ENCODE data around the gene STAG2. TPM values are rescaled to one million over a fixed set of nuclear protein-coding genes. Genes with fewer than 3 reads are reported as not detected.

STAG2 gene
- total and polyA plus RNA-seq, 2 donors (not counting 3 experiments of a cell fraction or from before 2014, with no cell fraction given), result 12.7 to 55.9 TPM

- H3K4me1 ChIP-seq (ENCODE audit: control insufficient read depth, extremely low read depth, insufficient read depth, low read length), result peaks cover 7% of the 10 kb centered on the region
- BruUV-seq (replicated peaks), result no TSS peak
- no peak overlapping the region for H3K4me3 ChIP-seq (replicated peaks in 1 of 3; ENCODE audit: insufficient read depth in 1 of 3, low read depth in 1 of 3, low read length in 3 of 3)
- intact Hi-C loops (cut with micrococcal nuclease), result no loop called here
- POLR2A ChIA-PET, result no interaction called here
- H4K20me1 ChIP-seq (replicated peaks; ENCODE audit: control insufficient read depth, extremely low read depth, insufficient read depth, low read length), result peaks cover 5% of the 10 kb centered on the region
- dilution Hi-C loops (cut with MboI; ENCODE audit: extremely low pct_ligation_motif_present, low sequenced_read_pairs), result no loop called here
- CTCF ChIA-PET, result no interaction called here
- H3K9me3 ChIP-seq (replicated peaks; ENCODE audit: control insufficient read depth, insufficient read depth, low read length), result no peaks in the 10 kb centered on the region
- no peak overlapping the region for H3K4me2 ChIP-seq (ENCODE audit: insufficient read depth, low read length)
- TF ChIP-seq JUN (IDR thresholded peaks at IDR 0.05; ENCODE audit: borderline replicate concordance, insufficient read depth, insufficient read length, low read depth) (no peak), GATA2 (IDR thresholded peaks at IDR 0.05; ENCODE audit: insufficient read depth, insufficient read length, low read depth, low read length) (no peak), POLR2A (IDR thresholded peaks at IDR 0.05; ENCODE audit: low read depth, low read length) (no peak), EZH2 (IDR thresholded peaks at IDR 0.05; ENCODE audit: borderline replicate concordance, low read depth, low read length, severe bottlenecking) (no peak), MYC (IDR thresholded peaks at IDR 0.05; ENCODE audit: low read depth, low read length) (no peak), FOS (IDR thresholded peaks at IDR 0.05; ENCODE audit: borderline replicate concordance, insufficient read depth, low read length) (no peak), POLR2AphosphoS5 (IDR thresholded peaks at IDR 0.05; ENCODE audit: insufficient read depth, low read depth, low read length) (no peak)
- TF ChIP-seq, protein P1, sequence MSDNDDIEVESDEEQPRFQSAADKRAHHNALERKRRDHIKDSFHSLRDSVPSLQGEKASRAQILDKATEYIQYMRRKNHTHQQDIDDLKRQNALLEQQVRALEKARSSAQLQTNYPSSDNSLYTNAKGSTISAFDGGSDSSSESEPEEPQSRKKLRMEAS (IDR thresholded peaks at IDR 0.05; ENCODE audit: insufficient read depth, insufficient read length), result no peak
- TF ChIP-seq, protein P2, sequence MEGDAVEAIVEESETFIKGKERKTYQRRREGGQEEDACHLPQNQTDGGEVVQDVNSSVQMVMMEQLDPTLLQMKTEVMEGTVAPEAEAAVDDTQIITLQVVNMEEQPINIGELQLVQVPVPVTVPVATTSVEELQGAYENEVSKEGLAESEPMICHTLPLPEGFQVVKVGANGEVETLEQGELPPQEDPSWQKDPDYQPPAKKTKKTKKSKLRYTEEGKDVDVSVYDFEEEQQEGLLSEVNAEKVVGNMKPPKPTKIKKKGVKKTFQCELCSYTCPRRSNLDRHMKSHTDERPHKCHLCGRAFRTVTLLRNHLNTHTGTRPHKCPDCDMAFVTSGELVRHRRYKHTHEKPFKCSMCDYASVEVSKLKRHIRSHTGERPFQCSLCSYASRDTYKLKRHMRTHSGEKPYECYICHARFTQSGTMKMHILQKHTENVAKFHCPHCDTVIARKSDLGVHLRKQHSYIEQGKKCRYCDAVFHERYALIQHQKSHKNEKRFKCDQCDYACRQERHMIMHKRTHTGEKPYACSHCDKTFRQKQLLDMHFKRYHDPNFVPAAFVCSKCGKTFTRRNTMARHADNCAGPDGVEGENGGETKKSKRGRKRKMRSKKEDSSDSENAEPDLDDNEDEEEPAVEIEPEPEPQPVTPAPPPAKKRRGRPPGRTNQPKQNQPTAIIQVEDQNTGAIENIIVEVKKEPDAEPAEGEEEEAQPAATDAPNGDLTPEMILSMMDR (IDR thresholded peaks at IDR 0.05; ENCODE audit: extremely low read depth in 1 of 2, insufficient read depth in 1 of 2, low read depth in 1 of 2, low read length in 2 of 2), result no peak
- no peaks in the 10 kb centered on the region for H3K36me3 ChIP-seq (ENCODE audit: control insufficient read depth in 2 of 2, extremely low read depth in 1 of 2, insufficient read depth in 2 of 2, low read length in 2 of 2)
- no peak overlapping the region for H2AFZ ChIP-seq (ENCODE audit: low read depth, low read length)
- no peak overlapping the region for H3K9ac ChIP-seq (replicated peaks; ENCODE audit: extremely low read depth, insufficient read depth, low read length)
- H3K79me2 ChIP-seq (ENCODE audit: control insufficient read depth, insufficient read depth, low read length), result peaks cover 88% of the 10 kb centered on the region
- FAIRE-seq (peak; percentile 80), DNase-seq (ENCODE audit: low read depth, low spot score) (peak; percentile 66)
- H3K9me1 ChIP-seq (replicated peaks; ENCODE audit: control insufficient read depth, extremely low read depth, insufficient read depth, low read length), result no peaks in the 10 kb centered on the region
- no peaks in the 10 kb centered on the region for H3K27me3 ChIP-seq (ENCODE audit: control insufficient read depth in 2 of 2, insufficient read depth in 2 of 2, low read length in 2 of 2)
- H3K27ac ChIP-seq (ENCODE audit: insufficient read depth, low read depth, low read length), result peak overlapping the region; percentile 15
These were observed 13.7 kb downstream of the STAG2 start for GRCh38 chrX:123975180-123975579.

Measured in endothelial cell of umbilical vein (primary cell).